ENCODE measurements around the gene MBOAT7.
A peak's percentile ranks its signal among the peaks of the same experiment; 100 is the strongest.

MBOAT7 gene

DNA sequence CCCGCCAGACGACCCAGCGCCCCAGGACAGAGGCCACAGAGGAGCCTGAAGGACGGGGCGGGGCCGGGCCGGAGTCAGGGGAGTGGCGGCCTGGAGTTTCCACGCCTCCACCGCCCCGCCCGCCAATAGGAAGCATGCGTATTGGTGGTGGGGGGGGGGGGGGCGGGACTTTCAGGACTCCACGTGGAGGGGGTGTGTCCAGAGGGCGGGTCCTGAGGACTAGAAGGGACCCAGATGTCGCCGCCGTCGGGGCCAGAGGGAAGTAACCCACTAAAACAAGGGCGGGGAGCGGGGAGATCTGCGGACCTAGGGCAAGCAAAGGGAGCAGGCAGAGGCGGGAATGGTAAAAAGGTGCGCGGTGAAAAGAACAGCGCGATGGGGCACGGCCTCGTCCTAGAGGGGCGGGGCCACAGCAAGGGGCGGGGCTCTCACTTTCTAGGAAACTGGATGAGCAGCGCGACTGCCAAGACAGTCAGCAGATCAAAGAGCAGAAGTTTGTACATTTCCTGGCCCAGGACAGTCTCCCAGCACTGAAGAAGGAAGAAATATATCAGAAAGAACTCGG, 27.1 kb downstream of the MBOAT7 start:
- DNase-seq (ENCODE audit: low spot score), result peak; percentile 87

DNA sequence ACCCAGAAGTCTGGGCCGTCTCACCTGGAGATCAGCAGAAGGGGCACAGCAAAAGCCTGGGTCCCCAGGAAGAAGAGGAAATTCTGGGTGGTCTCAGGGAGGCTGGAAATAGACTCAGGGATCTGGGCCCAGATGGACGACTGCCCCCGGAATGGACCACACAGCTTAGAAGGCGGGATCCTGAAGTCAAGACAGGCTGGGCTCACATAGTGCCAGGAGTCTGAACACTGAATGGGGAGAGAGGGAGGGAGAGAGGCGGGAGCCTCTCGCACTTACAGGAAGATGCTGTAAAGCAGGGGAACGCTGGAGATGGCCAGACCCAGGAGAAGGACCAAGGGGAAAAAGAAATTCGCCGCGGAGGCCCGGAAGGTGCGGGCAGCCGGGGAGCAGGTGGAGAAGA, 28.5 kb downstream of the MBOAT7 start:
- no peak for DNase-seq (ENCODE audit: low spot score)

- DNase-seq (ENCODE audit: low spot score), result no peak
Observed at GRCh38 chr19:54160182-54160811, 29.1 kb downstream of the MBOAT7 start.

GRCh38 chr19:54159352-54160181, 29.8 kb downstream of the MBOAT7 start, which contains the start of gene LENG1:
LENG1 (minus strand) TSS chr19:54159721; CDS start chr19:54159695, 26 bp downstream.
- peak; percentile 98 for DNase-seq (ENCODE audit: low spot score)

- DNase-seq (ENCODE audit: low spot score), result no peak
Observed at GRCh38 chr19:54158812-54159351, 30.5 kb downstream of the MBOAT7 start.

- no peak for DNase-seq (ENCODE audit: low spot score)
Observed at GRCh38 chr19:54156953-54157352, 32.4 kb downstream of the MBOAT7 start.

- no peak for DNase-seq (ENCODE audit: low spot score)
Observed at GRCh38 chr19:54156490-54156889, 32.9 kb downstream of the MBOAT7 start.

DNA sequence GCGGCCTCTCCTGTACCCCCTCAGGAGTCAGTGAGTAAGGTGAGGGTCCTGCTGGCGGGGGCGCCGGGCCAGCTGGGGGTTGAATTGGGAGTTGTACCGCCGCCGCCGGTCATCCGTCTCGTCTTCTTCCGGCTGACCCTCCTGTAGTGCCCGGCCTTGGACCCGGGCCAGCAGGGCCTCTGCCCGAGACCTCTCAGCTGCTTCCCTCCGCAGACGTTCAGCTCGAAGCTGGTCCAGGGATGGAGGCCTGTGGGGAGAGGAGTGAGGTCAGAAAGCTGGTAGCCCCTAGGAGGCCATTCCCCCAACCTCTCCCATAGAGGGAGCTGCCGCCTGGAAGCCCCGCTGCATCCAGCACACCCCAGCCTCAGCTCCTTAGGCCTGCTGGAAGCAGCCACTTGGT, 33.7 kb downstream of the MBOAT7 start:
- no peak for DNase-seq (ENCODE audit: low spot score)

- DNase-seq (ENCODE audit: low spot score), result no peak
Observed at GRCh38 chr19:54154603-54155345, 34.6 kb downstream of the MBOAT7 start.

DNA sequence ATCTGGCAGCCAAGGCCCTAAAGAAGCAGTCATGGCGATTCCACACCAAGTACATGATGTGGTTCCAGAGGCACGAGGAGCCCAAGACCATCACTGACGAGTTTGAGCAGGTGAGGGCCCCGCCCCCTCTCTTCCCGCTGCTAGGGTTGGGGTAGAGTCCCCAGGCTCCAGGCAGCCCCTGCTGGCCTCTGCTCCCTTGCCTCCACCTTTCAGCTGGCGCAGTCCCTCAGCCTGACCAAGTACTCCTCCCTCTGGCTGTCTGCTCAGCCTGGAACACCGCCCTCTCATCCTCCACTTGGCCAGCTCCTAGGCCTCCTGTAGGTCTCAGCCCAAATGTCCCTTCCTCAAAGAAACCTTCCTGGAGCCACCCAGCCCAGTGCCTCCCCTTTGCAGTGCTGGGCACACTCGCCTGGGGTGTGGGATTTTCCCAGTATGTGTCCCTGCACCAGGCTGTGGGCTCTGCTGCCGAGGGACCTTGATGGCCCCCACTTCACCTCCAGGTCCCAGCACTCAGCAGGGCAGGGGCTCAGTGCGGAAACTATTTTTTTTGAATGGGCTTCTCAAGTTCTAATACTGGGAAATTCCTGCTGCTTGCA, 35.6 kb downstream of the MBOAT7 start:
- DNase-seq (ENCODE audit: low spot score), result no peak

- DNase-seq (ENCODE audit: low spot score), result no peak
Observed at GRCh38 chr19:54152878-54153524, 36.4 kb downstream of the MBOAT7 start.

DNA sequence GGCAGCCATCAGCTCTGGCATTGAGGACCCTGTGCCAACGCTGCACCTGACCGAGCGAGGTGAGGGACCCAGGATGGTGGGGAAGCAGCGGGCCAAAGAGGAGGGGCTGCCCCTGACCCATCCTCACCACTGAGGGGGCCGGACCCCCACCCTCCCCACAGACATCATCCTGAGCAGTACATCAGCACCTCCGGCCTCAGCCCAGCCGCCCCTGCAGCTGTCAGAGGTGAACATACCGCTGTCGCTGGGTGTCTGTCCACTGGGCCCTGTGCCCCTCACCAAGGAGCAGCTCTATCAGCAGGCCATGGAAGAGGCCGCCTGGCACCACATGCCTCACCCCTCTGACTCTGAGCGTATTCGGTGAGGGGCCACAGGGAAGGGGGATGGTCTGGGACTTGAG, 37.1 kb downstream of the MBOAT7 start:
- no peak for DNase-seq (ENCODE audit: low spot score)

DNA sequence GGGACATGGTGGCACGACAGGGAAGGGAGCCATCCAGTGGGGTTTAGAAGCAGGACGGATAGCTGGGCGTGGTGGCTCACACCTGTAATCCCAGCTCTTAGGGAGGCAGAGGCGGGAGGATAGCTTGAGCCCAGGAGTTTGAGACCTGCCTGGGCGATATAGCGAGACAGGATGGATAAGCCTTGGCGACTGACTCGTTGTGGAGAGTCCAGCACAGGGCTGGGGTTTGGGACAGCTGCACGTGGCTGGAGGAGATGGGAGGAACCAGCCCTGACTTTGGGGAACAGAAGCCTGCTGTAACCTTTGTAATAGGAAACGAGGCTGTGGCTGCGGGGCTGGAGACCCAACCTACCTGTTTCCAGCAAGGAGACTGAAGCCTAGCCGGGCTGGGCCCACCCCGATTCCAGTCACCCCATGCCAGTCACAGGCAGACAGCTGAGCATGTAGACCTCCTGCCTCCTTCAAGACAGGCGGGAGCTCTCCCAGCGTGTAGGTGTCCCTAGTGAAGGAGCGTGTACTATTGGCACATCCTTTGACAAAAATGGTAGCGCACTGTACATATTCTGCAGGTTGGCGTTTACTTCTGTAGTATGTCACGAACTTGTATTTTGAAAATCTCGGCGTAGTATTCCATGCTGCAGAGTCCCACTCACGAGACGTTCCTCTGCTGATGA, 37.9 kb downstream of the MBOAT7 start:
- DNase-seq (ENCODE audit: low spot score), result no peak

GRCh38 chr19:54149021-54149812, 40.2 kb downstream of the MBOAT7 start:
- DNase-seq (ENCODE audit: low spot score), result no peak

GRCh38 chr19:54148158-54148557, 41.2 kb downstream of the MBOAT7 start:
- no peak for DNase-seq (ENCODE audit: low spot score)

- DNase-seq (ENCODE audit: low spot score), result no peak
Observed at GRCh38 chr19:54147676-54148075, 41.7 kb downstream of the MBOAT7 start.

DNA sequence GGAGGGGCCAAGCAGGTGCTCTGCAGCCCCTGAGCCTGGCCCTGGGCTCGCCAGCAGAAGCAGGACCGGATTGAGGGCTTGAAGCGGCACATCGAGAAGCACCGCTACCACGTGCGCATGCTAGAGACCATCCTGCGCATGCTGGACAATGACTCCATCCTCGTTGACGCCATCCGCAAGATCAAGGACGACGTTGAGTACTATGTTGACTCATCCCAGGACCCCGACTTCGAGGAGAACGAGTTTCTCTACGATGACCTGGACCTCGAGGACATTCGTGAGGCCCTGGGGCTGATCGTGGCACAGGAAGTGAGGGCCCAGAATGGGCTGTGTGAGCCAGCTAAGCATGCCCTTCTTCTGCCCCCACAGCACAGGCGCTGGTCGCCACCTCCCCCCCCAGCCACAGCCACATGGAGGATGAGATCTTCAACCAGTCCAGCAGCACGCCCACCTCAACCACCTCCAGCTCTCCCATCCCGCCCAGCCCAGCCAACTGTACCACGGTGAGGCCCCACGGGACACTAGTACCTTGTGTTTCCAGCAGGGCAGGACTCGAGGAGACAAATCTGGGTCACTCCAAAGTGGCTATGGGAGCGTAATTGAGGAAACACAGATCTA, 43.7 kb downstream of the MBOAT7 start:
- DNase-seq (ENCODE audit: low spot score), result no peak

- DNase-seq (ENCODE audit: low spot score), result no peak
Observed at GRCh38 chr19:54142166-54142780, 47.1 kb downstream of the MBOAT7 start.

DNA sequence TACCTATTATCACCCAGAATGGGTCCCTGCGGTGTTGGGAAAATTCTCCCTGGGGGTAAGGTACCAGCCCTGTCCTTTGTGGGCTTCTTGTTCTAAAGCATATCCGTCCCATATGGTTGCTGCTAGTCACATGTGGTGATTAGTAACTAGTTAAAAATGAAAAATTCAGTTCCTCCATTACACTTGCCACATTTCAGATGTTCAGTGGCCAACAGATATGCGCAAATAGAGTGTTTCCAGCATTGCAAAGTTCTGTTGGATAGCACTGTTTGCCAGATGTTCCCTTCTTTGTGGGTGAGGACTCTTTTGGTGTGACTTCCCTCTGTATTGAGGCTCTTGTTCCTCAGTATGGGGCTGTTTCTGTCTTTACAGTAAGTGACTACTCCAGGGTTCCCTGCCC, 48.0 kb downstream of the MBOAT7 start:
- no peak for DNase-seq (ENCODE audit: low spot score)
